Parathyroid adenoma (tissue), 2 donors: ENCODE data around the gene PTGDR.

Source experiments
- H2AFZ ChIP-seq: fragments of 300-600 bp; sonication (generic); one replicate; pipeline ENCODE4 v1.7.0; 2017; ENCODE audit warnings: antibody characterized with exemption, mild to moderate bottlenecking
- H3K27ac ChIP-seq: fragments of 300-600 bp; sonication (generic); one replicate; pipeline ENCODE4 v1.7.0; 2017
- H3K27me3 ChIP-seq: fragments of 300-600 bp; sonication (generic); one replicate; pipeline ENCODE4 v1.7.0; 2017; ENCODE audit warnings: low read length; ENCODE audit not compliant: control insufficient read depth, insufficient read depth
- H3K36me3 ChIP-seq: fragments of 300-600 bp; sonication (generic); one replicate; pipeline ENCODE4 v1.7.0; 2017; ENCODE audit warnings: low read length; ENCODE audit not compliant: control insufficient read depth, insufficient read depth
- H3K4me1 ChIP-seq: fragments of 300-600 bp; sonication (generic); one replicate; pipeline ENCODE4 v1.7.0; 2017; ENCODE audit warnings: control low read depth
- H3K4me2 ChIP-seq: fragments of 300-600 bp; sonication (generic); one replicate; pipeline ENCODE4 v1.7.0; 2017; ENCODE audit warnings: low read length
- H3K4me3 ChIP-seq: fragments of 300-600 bp; sonication (generic); one replicate; pipeline ENCODE4 v1.7.0; 2017; ENCODE audit warnings: low read depth, low read length
- H3K79me2 ChIP-seq: fragments of 300-600 bp; sonication (generic); one replicate; pipeline ENCODE4 v1.7.0; 2017; ENCODE audit warnings: control low read depth
- H3K9ac ChIP-seq: fragments of 300-600 bp; sonication (generic); one replicate; pipeline ENCODE4 v1.7.0; 2017; ENCODE audit warnings: mild to moderate bottlenecking
- H3K9me3 ChIP-seq: fragments of 300-600 bp; sonication (generic); one replicate; pipeline ENCODE4 v1.7.0; 2017; ENCODE audit warnings: low read length; ENCODE audit not compliant: control insufficient read depth
- TF ChIP-seq, protein P1 (sequence below): fragments of 300-600 bp; sonication (generic); IDR thresholded peaks from one replicate; pipeline ENCODE4 v1.7.0; 2017; ENCODE audit warnings: antibody characterized with exemption, mild to moderate bottlenecking
- donor health status: primary hyperparathyroidism.

PTGDR gene, protein sequence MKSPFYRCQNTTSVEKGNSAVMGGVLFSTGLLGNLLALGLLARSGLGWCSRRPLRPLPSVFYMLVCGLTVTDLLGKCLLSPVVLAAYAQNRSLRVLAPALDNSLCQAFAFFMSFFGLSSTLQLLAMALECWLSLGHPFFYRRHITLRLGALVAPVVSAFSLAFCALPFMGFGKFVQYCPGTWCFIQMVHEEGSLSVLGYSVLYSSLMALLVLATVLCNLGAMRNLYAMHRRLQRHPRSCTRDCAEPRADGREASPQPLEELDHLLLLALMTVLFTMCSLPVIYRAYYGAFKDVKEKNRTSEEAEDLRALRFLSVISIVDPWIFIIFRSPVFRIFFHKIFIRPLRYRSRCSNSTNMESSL

DNA sequence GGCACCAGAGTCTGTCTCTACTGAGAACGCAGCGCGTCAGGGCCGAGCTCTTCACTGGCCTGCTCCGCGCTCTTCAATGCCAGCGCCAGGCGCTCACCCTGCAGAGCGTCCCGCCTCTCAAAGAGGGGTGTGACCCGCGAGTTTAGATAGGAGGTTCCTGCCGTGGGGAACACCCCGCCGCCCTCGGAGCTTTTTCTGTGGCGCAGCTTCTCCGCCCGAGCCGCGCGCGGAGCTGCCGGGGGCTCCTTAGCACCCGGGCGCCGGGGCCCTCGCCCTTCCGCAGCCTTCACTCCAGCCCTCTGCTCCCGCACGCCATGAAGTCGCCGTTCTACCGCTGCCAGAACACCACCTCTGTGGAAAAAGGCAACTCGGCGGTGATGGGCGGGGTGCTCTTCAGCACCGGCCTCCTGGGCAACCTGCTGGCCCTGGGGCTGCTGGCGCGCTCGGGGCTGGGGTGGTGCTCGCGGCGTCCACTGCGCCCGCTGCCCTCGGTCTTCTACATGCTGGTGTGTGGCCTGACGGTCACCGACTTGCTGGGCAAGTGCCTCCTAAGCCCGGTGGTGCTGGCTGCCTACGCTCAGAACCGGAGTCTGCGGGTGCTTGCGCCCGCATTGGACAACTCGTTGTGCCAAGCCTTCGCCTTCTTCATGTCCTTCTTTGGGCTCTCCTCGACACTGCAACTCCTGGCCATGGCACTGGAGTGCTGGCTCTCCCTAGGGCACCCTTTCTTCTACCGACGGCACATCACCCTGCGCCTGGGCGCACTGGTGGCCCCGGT lies at the start of gene PTGDR:
Gene PTGDR, plus strand, starts transcription at position 198 of the 778 bp plus-strand sequence. Its CDS starts 117 bp downstream, at position 315.
- Histone ChIP-seq H2AFZ (peak within 1 kb of the TSS; percentile 69), H3K4me2 (peak within 1 kb of the TSS; percentile 58), H3K9me3 (no peaks in the 10 kb centered on the region), H3K27ac (no peak within 1 kb of the TSS), H3K27me3 (no peaks in the 10 kb centered on the region), H3K9ac (no peak within 1 kb of the TSS), H3K4me1 (no peaks in the 10 kb centered on the region), H3K79me2 (no peaks in the 10 kb centered on the region), H3K36me3 (no peaks in the 10 kb centered on the region), H3K4me3 (peak within 1 kb of the TSS; percentile 23)
- TF ChIP-seq, protein P1, sequence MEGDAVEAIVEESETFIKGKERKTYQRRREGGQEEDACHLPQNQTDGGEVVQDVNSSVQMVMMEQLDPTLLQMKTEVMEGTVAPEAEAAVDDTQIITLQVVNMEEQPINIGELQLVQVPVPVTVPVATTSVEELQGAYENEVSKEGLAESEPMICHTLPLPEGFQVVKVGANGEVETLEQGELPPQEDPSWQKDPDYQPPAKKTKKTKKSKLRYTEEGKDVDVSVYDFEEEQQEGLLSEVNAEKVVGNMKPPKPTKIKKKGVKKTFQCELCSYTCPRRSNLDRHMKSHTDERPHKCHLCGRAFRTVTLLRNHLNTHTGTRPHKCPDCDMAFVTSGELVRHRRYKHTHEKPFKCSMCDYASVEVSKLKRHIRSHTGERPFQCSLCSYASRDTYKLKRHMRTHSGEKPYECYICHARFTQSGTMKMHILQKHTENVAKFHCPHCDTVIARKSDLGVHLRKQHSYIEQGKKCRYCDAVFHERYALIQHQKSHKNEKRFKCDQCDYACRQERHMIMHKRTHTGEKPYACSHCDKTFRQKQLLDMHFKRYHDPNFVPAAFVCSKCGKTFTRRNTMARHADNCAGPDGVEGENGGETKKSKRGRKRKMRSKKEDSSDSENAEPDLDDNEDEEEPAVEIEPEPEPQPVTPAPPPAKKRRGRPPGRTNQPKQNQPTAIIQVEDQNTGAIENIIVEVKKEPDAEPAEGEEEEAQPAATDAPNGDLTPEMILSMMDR = no peak

DNA sequence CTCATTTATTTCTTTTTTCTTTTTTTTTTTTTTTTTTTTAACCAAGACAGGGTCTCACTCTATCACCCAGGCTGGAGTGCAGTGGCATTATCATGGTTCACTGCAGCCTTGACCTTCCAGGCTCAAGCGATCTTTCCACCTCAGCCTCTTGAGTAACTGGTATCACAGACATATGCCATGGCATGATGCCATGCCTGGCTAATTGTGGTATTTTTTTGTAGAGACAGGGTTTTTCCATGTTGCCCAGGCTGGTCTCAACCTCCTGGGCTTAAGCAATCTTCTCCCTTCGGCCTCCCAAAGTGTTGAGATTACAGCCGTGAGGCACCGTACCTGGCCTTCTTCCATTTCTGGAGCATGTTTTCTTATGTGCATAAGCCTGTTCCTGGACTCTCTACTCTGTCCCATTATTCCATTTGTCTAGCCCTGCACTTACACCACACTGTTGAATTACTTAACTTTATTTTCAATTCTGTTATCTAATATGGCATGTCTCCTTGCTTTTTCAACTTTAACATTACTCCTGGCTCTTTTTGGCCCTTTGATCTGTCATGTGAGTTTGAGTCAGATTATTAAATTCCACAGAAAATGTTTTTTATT lies 47.9 kb upstream of the PTGDR start:
- no peaks in the 10 kb centered on the region for H3K79me2 ChIP-seq
- H3K4me1 ChIP-seq = no peaks in the 10 kb centered on the region
- no peaks in the 10 kb centered on the region for H3K27me3 ChIP-seq
- no peak overlapping the region for H2AFZ ChIP-seq
- H3K36me3 ChIP-seq = no peaks in the 10 kb centered on the region
- no peak overlapping the region for H3K4me3 ChIP-seq
- H3K27ac ChIP-seq = no peak overlapping the region
- H3K9me3 ChIP-seq = no peaks in the 10 kb centered on the region
- TF ChIP-seq, protein P1 = no peak
- no peak overlapping the region for H3K9ac ChIP-seq
- no peak overlapping the region for H3K4me2 ChIP-seq

DNA sequence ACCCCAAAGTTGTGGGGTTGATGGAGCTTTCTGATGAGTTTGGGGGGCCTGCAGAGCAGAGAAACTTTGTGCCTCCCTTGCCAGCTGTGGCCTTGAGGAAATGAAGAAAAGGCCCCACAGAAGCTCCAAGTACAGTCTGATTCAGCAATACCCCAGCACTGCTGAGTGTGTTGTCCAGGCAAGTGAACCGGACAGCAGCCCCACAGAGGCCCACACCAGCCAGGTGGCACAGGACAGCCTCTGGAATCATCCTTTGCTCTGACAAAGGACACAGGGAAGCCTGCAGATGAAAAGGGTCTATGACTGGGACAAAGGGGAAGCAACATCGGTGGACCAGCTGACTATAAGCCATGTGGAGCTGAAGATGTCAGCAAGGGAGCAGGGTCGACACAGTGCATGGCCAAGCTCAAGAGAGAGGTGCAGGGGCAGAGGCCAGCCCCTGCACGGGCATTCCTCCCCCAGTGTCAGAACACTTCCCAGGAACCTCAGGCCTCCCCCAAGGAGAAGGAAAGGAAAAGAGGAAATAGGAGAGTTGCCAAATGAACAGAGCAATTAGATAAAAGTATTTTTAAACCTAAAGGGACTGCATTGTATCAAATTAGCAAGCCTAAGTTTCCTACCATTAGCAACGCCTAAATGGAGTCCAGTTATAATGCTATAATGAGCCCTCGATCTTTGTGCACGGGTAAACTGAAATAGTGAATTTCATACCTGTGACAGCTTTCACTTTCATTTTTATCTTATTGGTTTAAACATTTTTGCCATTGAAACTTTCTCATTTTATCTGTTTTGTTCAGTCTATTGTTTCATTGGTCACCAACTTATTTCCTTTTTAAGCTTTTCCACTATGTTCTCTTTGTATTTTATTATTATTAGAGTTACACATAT lies 46.3 kb upstream of the PTGDR start:
- Histone ChIP-seq H3K4me3 (no peak overlapping the region), H3K79me2 (no peaks in the 10 kb centered on the region), H3K4me2 (peak overlapping the region; percentile 3), H3K4me1 (no peaks in the 10 kb centered on the region), H3K9ac (no peak overlapping the region), H2AFZ (peak overlapping the region; percentile 7), H3K27ac (no peak overlapping the region), H3K36me3 (no peaks in the 10 kb centered on the region), H3K27me3 (no peaks in the 10 kb centered on the region), H3K9me3 (no peaks in the 10 kb centered on the region)
- TF ChIP-seq, protein P1 = no peak

- no peak overlapping the region for H3K4me2 ChIP-seq
- H3K9ac ChIP-seq = no peak overlapping the region
- no peaks in the 10 kb centered on the region for H3K27me3 ChIP-seq
- H3K4me1 ChIP-seq = no peaks in the 10 kb centered on the region
- no peak overlapping the region for H2AFZ ChIP-seq
- H3K27ac ChIP-seq = no peak overlapping the region
- H3K36me3 ChIP-seq = no peaks in the 10 kb centered on the region
- H3K79me2 ChIP-seq = no peaks in the 10 kb centered on the region
- TF ChIP-seq, protein P1 = no peak
- no peaks in the 10 kb centered on the region for H3K9me3 ChIP-seq
- H3K4me3 ChIP-seq = no peak overlapping the region
These were observed 44.6 kb upstream of the PTGDR start for GRCh38 chr14:52222901-52223300.
